NCI-H345 treated with DMSO at 0.1 percent for 48 hours (cell line): ENCODE results near the gene USP19.

ENCODE experiments used
- DNase-seq: peaks from one replicate; lab custom pipeline; 2025; ENCODE audit not compliant: unreplicated experiment; lab: John Stamatoyannopoulos, UW

The USP19 gene

DNA sequence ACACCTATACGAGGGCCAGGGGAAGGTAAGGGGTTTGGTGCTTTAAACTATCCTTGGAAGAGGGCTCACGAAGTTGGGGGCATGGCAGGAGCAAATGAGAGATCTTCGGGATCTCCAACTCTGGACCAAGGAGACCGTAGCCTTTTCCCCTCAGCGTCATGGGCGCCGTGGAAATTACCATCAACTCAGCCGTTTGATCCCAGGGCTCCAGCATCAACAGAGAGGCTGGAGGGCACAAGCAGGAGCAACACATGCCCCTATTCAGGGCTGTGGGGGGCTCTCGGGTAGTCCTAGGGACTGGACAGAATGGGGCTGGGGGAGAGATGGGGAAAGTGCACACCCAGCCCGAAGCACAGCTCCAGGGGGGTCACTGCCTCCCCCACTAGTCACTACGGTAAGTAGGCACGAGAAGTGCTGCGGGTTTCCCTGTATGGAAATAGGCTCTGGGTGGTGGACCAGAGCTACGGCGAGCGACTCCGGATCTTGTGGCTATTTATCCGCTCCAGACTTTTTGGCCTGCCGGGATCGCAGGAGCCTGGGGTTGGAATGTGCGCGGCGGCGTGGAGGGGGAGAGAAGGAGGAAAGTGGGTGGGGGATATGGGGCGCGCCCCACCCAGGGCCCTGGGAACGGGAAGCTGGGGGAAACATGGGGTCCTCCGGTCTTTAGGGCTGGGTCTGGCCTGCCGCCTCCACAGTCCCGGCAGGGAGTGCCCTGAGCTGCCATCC, 12.8 kb upstream of the USP19 start:
- DNase-seq = peak; percentile 27

DNA sequence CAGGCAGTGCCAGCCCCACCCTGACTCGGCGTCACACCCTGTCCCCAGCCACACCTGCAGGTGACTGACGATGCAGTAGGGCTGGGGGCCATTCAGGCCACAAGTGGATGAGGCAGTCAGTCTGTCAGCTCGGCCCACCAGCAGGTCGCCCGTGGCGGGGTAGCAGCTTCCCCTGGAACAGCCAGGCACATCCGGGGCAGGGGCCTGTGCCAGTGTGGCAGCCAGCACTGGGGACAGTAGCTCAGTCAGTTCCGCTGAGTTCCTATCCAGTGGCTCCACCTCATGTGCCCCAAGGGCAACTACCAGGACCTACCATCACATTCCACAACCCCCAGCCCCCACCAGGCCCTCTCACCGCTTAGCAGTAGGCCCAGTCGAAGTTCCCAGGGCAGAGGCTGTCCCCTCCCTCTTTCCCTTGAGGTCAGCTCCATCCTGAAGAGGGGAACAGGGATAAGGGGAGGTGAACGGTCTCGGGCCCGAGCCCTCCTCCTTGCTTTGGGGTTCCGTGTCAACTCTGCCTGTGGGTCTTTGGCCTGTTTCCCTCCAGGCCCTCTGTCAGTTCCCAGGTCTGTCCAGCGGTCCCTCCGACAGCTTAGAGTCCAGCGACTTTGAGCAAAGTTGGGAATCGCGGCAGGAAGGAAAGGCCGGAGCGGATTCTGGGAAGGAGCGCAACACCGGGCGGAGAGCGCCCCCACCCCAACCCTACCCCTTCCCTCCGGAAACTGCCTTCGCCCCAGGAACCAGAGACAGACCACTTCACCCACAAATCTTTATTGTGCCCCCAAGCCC, 12.0 kb upstream of the USP19 start, which contains the start of gene LAMB2:
Gene LAMB2, minus strand, starts transcription at position 614 of the 789 bp plus-strand sequence. Its CDS starts 183 bp downstream, at position 431.
- DNase-seq = no peak

DNA sequence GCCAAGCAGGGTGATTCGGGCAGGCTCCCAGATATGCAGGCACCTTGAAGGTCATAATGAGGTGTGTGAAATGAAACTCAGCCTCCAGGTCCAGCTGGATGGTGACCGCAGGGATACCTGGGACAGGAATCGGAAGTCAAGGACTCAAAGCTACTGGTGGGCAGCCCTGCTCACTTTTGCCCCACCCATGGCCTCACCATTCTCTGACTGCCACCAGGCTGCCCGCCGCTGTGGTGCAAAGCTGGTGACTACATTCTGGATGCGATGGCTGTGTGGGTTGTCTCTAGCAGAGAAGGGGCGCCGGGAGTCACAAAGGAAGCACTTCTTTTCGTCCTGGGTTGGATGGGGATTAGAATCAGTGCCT, 11.4 kb upstream of the USP19 start:
- DNase-seq = no peak

DNA sequence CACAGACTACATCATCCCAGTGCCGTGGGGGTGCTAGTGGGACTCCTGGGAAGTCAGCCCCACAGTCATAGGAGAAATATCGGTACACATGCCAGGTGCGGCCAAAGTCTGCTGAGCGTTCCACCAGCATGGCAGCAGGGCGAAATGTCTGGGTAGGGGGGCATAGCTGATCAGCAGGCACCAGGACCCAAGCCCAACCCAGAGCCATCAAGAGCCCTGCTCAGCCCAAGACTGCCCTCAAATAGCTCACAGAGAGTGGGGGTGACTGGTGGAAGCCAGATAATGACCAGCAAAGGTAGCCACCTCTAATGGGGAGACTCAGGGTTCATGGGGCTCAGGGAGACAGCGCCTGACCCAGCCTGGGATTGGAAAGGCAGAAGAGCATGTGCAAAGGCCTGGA, 11.0 kb upstream of the USP19 start:
- no peak for DNase-seq

DNA sequence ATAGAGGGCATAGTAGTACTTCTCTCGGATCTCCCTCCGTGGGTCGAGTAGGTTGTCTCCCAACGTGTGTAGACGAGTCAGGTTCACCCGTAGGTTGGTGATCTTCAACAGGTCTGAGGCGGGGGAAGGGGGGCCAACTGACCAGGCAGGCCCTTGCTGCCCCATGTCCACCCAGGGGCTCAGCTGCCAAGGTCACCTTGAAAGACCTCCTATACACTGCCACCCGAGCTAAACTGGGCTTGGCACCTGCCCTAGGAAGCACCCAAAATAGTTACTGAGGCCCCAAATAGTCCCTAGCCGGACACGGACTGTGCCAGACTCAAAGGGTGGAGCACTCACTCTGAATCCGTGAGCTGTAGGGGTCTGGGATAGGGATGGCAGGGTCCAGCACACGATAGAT, 10.4 kb upstream of the USP19 start:
- DNase-seq = no peak

DNA sequence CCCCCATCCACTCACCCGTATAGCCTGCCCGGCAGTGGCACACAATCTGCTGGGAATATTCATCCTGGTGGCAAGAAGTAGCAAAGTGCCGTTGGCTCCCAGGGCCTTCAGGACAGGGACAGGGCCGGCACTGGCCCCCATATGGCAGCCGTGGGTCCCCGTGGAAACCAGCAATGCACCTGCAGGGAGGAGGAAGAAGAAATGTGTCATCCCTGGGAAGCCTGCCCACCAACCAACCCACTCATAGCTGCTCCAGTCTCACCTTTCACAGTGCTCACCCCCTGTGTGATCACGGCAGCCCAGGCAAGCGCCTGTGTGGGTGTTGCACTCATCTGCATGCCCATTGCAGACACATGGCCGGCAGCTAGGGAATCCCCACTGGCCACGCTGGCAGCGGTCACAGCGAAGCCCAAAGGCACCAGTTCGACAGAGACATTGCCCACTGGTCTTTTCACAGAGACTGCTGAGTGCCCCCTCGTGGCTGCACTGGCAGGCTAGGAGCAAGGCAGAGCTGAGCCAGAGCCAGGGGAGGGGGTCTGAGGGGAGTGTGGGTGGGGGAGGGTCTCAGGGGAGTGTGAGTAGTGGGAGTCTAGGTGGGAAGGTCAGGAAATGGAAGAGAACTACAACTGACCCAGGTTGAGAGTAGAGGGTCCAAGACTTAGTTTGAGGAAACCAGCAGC, 4.5 kb upstream of the USP19 start:
- DNase-seq = no peak

DNA sequence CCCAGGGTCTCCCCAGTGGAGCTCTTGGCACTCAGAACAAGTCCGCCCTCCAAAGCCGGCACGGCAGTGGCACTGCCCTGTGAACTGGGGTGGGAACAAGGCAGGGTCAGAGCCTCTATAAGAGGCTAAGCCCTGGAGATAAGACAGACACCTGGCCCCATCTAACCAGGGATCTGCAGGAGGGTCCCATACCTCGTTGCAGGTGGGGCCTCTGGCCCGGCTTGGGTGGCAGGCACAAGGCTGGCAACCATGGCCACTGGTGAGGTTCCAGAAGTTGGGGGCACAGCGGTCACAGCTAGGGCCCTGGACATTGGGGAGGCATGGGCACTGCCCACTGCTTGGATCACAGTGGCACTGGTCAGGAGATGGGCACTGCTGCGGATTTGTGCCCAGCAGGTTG, 3.6 kb upstream of the USP19 start:
- no peak for DNase-seq

DNA sequence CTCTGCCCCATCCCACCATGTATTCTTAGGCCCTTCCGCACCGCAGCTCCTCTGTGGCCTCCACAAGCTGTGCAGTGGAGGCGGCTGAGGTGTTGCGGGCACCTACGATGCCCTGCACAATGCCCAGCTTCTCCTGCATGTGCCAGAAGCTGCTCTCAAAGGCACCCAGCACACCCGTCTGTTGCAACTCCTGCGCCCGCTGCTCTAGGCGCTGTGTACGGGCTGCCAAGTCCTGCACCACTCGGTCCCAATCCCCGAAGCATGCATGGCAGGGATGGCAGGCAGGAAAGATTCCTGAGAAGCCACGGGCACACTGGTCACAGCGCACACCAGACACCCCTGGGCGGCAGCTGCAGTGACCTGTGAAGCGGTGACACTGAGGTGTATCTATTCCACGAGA, 3.1 kb upstream of the USP19 start:
- no peak for DNase-seq

DNA sequence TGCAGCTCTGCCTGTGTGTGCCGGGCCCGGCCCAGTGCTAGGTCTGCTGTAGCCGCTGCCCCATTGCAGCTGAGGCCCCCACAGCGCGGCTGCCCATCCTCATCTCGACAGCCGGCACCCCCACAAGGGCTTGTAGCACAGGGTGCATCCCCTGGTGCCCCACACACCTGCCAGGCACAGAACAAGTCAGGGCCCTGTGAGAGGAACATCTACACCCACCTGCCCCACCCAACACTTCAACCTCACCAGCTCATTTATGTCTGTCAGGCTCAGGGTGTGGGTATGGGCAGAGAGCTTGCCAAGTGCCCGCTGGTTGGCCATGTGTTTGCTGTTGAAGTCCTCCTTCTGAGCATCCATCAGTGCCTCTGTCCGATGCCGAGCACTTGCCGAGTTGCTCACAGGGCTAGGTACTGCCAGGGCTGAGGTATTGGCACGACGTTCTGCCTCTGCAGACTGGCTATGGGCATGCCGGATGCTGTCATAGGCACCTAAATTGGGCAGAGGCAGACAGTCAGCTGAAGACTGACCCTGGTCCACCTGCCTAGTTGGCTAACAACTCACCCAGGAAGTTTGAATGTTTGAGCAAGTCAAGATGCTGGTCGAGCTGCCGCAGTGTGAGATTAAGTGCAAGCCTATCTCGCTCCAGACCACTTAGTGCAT, 2.4 kb upstream of the USP19 start:
- DNase-seq = no peak

DNA sequence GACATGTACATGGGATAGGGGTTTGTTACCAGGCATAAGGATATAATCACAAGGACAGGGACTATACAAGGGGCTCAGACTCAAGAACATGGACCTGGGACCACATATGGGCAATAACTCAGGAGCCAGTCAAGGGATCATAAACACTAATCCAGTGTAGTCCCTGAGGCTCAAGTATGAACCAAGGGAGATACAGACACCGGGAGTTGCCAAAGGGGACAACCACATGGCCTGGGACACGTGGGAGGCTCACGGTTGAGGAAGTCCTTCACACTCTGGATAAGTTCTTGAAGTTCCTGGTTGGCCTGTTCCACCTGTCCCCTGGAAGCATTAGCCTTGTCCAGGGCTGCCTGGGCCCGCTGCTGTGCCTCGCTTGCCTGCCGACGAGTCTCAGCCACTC, 1.8 kb upstream of the USP19 start:
- DNase-seq = no peak

DNA sequence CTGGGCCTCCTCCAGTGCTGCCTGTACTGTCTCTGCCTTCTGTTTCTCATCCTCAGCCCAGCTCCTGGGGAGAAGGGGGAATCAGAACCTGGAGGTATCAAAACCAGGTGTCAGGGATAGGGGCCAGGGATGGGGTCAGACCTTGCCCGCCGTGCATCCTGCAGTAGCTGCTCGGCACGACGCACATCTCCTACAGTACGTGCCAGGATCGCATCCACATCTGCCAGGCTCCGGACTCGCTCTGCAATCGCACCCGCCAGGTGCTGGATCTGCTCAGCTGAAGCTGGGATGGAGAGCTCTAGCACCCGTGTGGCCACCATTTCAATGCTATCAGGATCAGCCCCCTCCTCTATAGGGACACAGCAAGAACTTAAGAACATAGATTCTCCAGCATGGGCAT, 1.4 kb upstream of the USP19 start:
- no peak for DNase-seq

DNA sequence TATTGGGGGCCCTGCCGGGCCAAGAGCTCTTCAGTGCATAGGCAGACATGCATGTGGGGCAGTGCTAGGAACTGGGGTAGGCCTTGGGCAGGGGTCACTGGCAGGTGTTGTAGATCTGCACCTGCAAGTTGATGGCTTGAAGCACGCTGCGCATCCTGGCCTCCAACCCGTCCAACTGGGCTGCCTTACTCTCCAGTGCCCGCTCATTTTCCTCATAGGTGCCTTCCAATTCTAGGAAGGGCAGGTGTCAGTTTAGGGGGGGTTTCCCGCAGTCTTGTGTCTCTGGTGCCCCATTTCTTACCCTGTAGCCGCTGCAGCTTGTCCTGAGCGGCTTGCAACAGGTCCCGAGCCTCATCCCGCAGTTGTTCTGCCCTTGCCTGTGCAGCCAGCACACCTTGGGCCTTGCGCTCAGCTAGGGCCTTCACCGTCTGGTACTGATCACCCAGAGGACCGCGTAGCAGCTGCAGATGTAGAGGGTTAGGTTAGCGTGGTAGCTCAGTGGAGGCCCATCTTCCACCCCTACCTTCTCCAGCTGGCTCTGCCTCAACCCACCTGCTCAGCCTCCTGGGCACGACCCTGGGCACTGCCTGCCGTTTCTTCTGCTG, 611 bp upstream of the USP19 start:
- no peak for DNase-seq

DNA sequence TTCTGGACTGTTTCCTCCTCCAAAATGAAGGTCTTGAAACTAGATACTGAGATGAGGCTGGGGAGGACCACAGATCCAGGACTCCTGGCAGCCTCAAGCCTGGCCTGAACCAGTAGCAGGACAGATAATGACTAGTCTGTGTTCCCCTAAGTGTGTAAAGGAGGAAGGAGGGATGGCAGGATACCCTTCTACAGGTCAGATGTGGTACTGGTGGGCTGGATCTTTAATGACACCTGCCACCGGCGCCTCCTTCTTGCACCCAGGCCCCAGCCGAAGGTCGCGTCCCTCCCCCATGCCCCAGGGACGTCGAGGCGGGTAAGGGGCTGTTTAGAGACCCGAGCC, 556 bp downstream of the USP19 start:
- no peak for DNase-seq

DNA sequence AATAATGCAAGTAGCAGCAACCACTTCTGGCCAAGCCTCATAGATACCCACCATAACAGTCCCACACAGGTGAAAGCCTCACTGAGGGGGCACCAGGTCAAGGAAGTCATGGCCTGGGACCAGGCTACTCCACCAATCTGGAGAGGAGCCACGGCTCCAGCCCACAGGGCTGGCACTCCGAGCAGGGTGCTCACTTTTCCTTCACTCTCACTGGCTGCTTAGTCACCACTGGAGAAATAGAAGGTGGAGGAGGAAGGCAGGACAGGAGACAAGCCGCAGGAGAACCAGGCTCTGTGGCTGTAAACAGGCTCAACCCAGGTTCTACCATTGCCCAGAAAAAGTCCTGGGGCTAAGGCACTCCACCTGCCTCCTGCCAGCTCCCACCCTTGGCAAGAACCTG, 1.2 kb downstream of the USP19 start:
- no peak for DNase-seq

DNA sequence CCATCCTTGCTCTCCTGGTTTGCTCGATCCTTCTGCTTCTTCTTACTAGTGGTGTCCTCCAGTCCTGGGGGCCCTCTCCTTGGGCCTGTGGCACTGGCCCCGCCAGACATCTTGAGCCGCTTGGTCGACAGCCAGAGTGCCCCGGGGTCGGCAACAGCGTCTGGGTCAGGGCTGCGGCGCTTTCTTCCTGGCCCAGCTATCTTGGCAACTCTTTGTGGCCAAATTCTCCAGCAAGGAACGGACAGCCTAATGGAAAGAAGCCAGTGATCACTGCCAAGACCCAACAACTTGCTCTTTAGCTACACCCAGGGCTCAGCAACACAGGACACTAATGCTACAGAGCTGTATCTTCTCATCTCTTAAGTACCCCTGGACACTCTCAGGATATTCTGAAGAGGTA, 1.6 kb downstream of the USP19 start:
- no peak for DNase-seq

DNA sequence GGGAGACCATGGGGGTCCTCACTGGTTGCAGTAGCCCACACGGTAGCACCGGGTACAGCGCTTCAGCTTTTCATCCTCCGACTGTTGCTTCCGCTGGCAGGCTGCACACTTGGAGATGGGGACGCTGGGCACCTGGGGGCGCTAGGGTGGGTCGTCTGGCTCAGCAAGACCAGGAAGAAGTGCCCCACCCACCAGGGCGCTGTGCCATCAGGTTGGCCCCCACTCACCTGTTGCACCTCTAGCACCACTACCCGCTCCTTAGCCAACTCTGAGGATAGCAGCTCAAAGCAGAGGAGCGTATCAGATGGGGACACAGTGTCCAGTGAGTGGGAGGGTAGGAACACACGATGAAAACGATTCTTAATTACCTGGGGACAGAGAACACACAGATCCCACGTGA, 8.4 kb downstream of the USP19 start:
- DNase-seq = no peak

DNA sequence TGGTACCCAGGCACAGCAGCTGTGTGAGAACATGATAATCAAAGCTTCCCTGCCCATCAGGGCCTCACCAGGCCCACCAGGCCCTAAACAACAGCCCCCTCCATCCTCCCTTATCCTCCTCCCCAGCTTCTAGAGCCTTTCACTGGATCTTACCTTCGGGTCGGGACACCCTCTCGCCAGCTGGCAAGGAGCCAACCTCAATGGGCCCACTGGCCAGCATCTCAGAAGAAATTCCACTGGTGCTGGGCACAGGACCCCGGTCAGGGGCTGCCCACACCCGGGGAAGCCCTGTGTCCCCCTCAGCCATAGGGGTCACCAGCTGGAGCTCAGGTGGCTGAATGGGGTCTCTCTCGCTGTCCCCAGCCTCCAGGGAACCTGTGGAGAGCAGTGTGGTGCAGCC, 9.3 kb downstream of the USP19 start:
- no peak for DNase-seq

DNA sequence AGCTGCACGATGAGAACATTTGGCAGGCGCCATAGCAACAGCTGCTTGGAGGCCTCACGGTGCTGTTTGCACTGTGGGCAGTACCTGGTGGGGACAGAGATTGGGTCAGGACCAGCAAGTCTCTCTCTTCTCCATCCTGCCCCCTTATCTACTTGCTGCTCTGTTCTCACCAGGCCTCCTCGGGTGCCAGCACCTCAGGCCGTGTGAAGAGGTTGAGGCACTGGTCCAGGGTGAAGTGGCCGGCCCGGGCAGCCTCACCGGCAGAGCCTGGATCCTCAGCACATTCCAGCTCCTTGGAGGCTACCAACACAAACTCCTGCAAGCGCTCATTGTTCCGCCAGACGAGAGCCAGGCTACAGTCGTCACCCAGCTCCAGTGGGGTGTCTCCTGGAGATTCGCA, 9.8 kb downstream of the USP19 start:
- no peak for DNase-seq

DNA sequence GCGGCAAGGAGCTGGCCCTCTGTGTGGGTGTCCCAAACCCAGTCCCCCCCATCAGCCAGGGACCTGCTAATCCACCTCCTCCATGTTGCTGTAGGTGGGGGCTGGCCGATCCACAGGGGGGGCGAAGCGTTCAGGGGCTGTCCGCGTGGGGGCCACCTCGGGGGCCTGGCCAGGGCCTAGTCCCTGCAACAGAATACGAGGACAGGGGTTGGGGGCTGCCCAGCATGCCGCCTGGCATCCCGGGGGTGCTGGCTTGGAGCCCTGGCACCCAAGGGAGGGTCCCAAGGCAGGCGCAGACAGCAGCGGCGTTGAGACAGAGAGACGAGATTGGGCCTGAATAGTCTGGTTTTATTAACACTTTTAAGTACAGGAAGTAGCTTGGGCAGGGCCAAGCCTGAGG, 12.3 kb downstream of the USP19 start:
- DNase-seq = no peak

DNA sequence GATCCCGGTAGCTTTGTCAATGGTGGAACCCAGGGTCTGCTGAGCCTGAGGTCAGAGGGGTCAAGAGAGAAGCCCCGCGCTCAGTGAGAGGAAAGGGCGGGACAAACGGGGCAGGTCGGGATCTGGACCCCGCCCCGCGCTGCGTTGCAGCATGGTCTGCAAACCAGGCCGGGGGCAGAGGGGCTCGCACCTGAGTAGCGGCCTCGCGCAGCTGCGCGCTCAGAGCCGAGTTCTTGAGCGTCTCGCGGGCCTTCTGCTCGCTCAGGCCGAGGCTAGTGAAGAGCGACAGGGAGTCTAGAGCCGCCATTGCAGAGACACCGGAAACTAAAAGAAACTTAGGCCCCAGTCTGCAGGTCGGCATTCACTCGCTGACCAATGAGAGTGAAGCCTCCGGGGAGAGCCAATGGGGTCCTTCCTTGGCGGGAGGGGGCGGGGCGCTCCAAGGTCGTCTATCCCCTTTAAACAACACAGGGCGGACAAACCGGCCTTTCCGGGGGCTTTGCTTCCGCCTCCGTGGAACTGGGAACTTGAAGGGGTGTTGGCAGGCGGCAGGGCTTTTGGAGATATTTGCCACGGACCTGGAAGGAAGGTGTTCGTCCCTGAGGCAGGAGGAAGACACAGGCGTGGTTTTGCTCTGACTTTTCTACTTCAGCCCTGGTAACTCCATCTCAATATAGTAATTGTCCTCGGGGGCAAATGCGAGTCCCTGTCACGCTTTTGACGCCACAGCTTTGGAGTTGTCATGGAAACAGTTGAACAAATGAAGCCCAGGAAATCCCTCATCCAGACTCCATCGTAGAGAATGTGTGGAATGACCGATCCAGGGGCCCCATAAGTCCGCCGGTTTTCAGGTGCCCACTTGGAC, 16.0 kb downstream of the USP19 start, which contains the start of gene QARS1:
Gene QARS1, minus strand, starts transcription at position 331 of the 865 bp plus-strand sequence. Its CDS starts 24 bp downstream, at position 307.
- DNase-seq = peak; percentile 77
